Loucy (cell line): ENCODE data around the gene NELFA.

ENCODE experiments used
- H2AFZ ChIP-seq: fragments of 200-600 bp; sonication (generic); 2 replicates; pipeline ENCODE4 v1.6.0; 2016; ENCODE audit warnings: antibody characterized with exemption, mild to moderate bottlenecking, low read length, moderate library complexity
- H3F3A ChIP-seq: fragments of 200-600 bp; 2 replicates; pipeline ENCODE4 v1.6.0; 2016; ENCODE audit warnings: antibody characterized with exemption, low read depth, mild to moderate bottlenecking
- H3K27me3 ChIP-seq: fragments of 200-600 bp; sonication (generic); 2 replicates; pipeline ENCODE4 v1.6.1; 2014; ENCODE audit warnings: low read length, mild to moderate bottlenecking; ENCODE audit not compliant: insufficient read depth, poor library complexity, severe bottlenecking
- H3K36me3 ChIP-seq: fragments of 200-600 bp; sonication (generic); 2 replicates; pipeline ENCODE4 v1.6.1; 2016; ENCODE audit warnings: low read length; ENCODE audit not compliant: insufficient read depth
- H3K4me1 ChIP-seq: fragments of 200-600 bp; sonication (generic); 2 replicates; pipeline ENCODE4 v1.5.1; 2014; ENCODE audit warnings: low read length, mild to moderate bottlenecking; ENCODE audit not compliant: insufficient read depth, poor library complexity, severe bottlenecking
- H3K4me2 ChIP-seq: fragments of 200-600 bp; sonication (generic); 2 replicates; pipeline ENCODE4 v1.6.0; 2014; ENCODE audit warnings: antibody characterized with exemption, low read length, low read depth, mild to moderate bottlenecking; ENCODE audit not compliant: poor library complexity, severe bottlenecking
- H3K4me3 ChIP-seq: fragments of 200-600 bp; sonication (generic); 2 replicates; pipeline ENCODE4 v1.5.1; 2014; ENCODE audit warnings: low read length, mild to moderate bottlenecking, mixed read lengths; ENCODE audit not compliant: poor library complexity, severe bottlenecking
- H3K79me2 ChIP-seq: fragments of 200-600 bp; sonication (generic); 2 replicates; pipeline ENCODE4 v1.6.1; 2014; ENCODE audit warnings: low read length; ENCODE audit not compliant: insufficient read depth
- H3K9ac ChIP-seq: fragments of 200-600 bp; sonication (generic); 2 replicates; pipeline ENCODE4 v1.6.0; 2014; ENCODE audit warnings: mild to moderate bottlenecking, low read depth, low read length, moderate library complexity; ENCODE audit not compliant: poor library complexity, severe bottlenecking
- H3K9me2 ChIP-seq: fragments of 200-600 bp; sonication (generic); replicated peaks from 2 replicates; pipeline ENCODE4 v1.6.1; 2016; ENCODE audit warnings: low read depth, low read length, mixed read lengths
- H3K9me3 ChIP-seq: fragments of 200-600 bp; sonication (generic); 2 replicates; pipeline ENCODE4 v1.6.1; 2014; ENCODE audit warnings: mild to moderate bottlenecking, antibody characterized with exemption, low read length, low read depth; ENCODE audit not compliant: insufficient read depth
- H4K20me1 ChIP-seq: fragments of 200-600 bp; sonication (generic); 2 replicates; pipeline ENCODE4 v1.6.0; 2014; ENCODE audit warnings: antibody characterized with exemption, low read length, mild to moderate bottlenecking; ENCODE audit not compliant: insufficient read depth, poor library complexity, severe bottlenecking
- CTCF ChIP-seq: fragments of 200-600 bp; sonication (generic); conservative IDR thresholded peaks from 2 replicates; pipeline ENCODE4 v1.5.1; 2014; ENCODE audit warnings: mild to moderate bottlenecking, antibody characterized with exemption, low read length
- EZH2phosphoT487 ChIP-seq: fragments of 200-600 bp; IDR thresholded peaks from 2 replicates; pipeline ENCODE4 v1.6.1; 2018; ENCODE audit warnings: antibody characterized with exemption, mild to moderate bottlenecking, moderate library complexity, borderline replicate concordance

The NELFA gene

DNA sequence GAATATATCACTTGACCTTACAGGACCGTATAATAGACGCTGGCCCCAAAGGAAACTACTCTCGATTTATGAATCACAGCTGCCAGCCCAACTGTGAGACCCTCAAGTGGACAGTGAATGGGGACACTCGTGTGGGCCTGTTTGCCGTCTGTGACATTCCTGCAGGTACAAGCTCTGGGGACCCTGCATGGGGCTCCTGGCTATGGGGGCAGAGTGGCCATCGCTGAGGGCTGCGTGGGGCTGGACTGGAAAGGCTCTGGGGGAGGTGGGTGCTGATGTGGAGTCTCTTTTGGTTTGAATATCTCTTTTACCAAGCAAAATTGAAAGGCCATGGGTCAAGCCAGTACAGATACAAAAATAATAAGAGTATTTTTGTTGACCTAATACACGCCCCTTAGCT, 33.9 kb downstream of the NELFA start:
- no peak overlapping the region for H2AFZ ChIP-seq
- H3K27me3 ChIP-seq, result no peaks in the 10 kb centered on the region
- H3K36me3 ChIP-seq, result peaks cover 97% of the 10 kb centered on the region; the same call in 1 of the 2 replicates
- no peaks in the 10 kb centered on the region for H3K79me2 ChIP-seq
- no peak overlapping the region for H3K9ac ChIP-seq
- no peak for TF ChIP-seq EZH2phosphoT487
- no peak for TF ChIP-seq CTCF
- no peaks in the 10 kb centered on the region for H3K4me1 ChIP-seq
- no peak overlapping the region for H3K4me2 ChIP-seq
- H3K4me3 ChIP-seq, result no peak overlapping the region
- no peaks in the 10 kb centered on the region for H4K20me1 ChIP-seq
- no peaks in the 10 kb centered on the region for H3K9me2 ChIP-seq
- no peaks in the 10 kb centered on the region for H3K9me3 ChIP-seq
- H3F3A ChIP-seq, result no peaks in the 10 kb centered on the region

GRCh38 chr4:1973661-1974060, 35.1 kb downstream of the NELFA start:
- Histone ChIP-seq H3K27me3 (no peaks in the 10 kb centered on the region), H3K79me2 (no peaks in the 10 kb centered on the region), H3K9me3 (no peaks in the 10 kb centered on the region), H2AFZ (no peak overlapping the region), H3K4me3 (no peak overlapping the region), H4K20me1 (no peaks in the 10 kb centered on the region), H3K9me2 (no peaks in the 10 kb centered on the region), H3K9ac (no peak overlapping the region), H3K4me2 (no peak overlapping the region), H3F3A (no peaks in the 10 kb centered on the region), H3K36me3 (peaks cover 97% of the 10 kb centered on the region), H3K4me1 (no peaks in the 10 kb centered on the region)
- TF ChIP-seq EZH2phosphoT487 (no peak), CTCF (no peak)

DNA sequence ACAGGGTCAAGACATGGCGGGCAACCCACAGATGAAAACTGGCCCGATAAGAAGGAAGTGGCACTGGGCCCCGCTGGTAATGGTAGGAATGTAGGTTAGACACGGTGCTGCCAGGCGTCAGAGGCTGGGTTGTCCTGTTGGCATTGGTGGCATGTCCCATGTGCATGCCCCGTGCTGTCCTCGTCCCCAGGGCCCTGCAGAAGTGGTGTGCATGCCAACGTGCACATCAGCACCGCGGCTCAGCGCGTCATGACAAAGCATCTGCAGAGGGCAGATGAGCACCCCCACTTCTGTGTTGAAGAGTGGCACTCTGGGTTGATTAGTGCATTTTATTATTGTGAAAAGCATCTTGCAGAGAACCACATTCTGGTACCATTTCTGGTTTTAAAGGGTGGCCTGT, 35.6 kb downstream of the NELFA start:
- H3K9ac ChIP-seq, result no peak overlapping the region
- H3K9me2 ChIP-seq, result no peaks in the 10 kb centered on the region
- no peak for TF ChIP-seq EZH2phosphoT487
- H4K20me1 ChIP-seq, result no peaks in the 10 kb centered on the region
- H3K27me3 ChIP-seq, result no peaks in the 10 kb centered on the region
- no peaks in the 10 kb centered on the region for H3K79me2 ChIP-seq
- no peak overlapping the region for H3K4me3 ChIP-seq
- no peak overlapping the region for H3K4me2 ChIP-seq
- H3F3A ChIP-seq, result no peaks in the 10 kb centered on the region
- H3K9me3 ChIP-seq, result no peaks in the 10 kb centered on the region
- no peak overlapping the region for H2AFZ ChIP-seq
- H3K4me1 ChIP-seq, result no peaks in the 10 kb centered on the region
- H3K36me3 ChIP-seq, result peaks cover 97% of the 10 kb centered on the region

DNA sequence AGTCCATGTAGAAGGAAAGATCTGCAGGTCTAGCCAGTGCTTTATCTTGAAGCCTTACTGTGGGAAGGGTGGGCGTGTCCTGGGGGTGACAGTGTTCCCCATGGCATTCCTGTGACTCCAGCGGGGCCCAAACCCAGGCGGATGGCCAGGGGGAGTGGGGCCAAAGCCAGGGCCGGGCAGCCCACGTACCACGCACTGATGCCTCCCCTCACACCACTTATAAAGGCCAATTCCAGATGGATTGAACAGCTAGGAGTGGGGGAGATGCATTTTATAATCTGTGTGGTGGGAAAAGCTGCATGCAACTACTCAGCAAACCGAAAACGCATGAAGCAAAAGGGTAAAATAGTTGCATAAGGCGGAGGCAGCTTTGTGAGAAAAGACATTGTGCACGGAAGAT, 36.4 kb downstream of the NELFA start:
- no peaks in the 10 kb centered on the region for H3F3A ChIP-seq
- H4K20me1 ChIP-seq, result no peaks in the 10 kb centered on the region

More for the DNA sequence above, 36.4 kb downstream of the NELFA start:
- peaks cover 98% of the 10 kb centered on the region for H3K36me3 ChIP-seq
- H3K79me2 ChIP-seq, result no peaks in the 10 kb centered on the region
- H3K9ac ChIP-seq, result no peak overlapping the region
- H3K9me3 ChIP-seq, result no peaks in the 10 kb centered on the region
- no peaks in the 10 kb centered on the region for H3K4me1 ChIP-seq
- no peak overlapping the region for H3K4me3 ChIP-seq
- no peaks in the 10 kb centered on the region for H3K27me3 ChIP-seq
- no peaks in the 10 kb centered on the region for H3K9me2 ChIP-seq
- H2AFZ ChIP-seq, result no peak overlapping the region
- no peak overlapping the region for H3K4me2 ChIP-seq
- TF ChIP-seq EZH2phosphoT487 (no peak), CTCF (no peak)
